ENCODE data around the gene SEC23B. TPM values are rescaled to one million over a fixed set of nuclear protein-coding genes. Genes with fewer than 3 reads are reported as not detected.

SEC23B gene
- total and polyA plus RNA-seq, 4 donors, result 12.8 to 54.3 (median 34.8) TPM

- Histone ChIP-seq H3K4me1 (ENCODE audit: control insufficient read depth in 4 of 4, insufficient read depth in 4 of 4, low read length in 3 of 4) (peaks cover 3 to 26% (median 20%) of the 10 kb centered on the region in 4 donors), H3K9ac (ENCODE audit: low read depth in 1 of 2, low read length in 2 of 2) (no peak overlapping the region), H3K4me3 (ENCODE audit: low read depth in 1 of 3, low read length in 3 of 3) (no peak overlapping the region), H3K9me3 (ENCODE audit: control insufficient read depth in 4 of 4, low read length in 3 of 4) (no peaks in the 10 kb centered on the region), H3K36me3 (ENCODE audit: control insufficient read depth in 4 of 4, insufficient read depth in 3 of 4, low read depth in 1 of 4, low read length in 3 of 4) (peaks cover 0 to 5% (median 2%) of the 10 kb centered on the region in 4 donors), H3K27ac (ENCODE audit: low read depth in 1 of 2, low read length in 2 of 2) (no peak overlapping the region), H3K27me3 (ENCODE audit: control insufficient read depth in 4 of 4, insufficient read depth in 4 of 4, low read length in 3 of 4) (no peaks in the 10 kb centered on the region)
- TF ChIP-seq JUND (IDR thresholded peaks at IDR 0.05) (no peak), YY1 (IDR thresholded peaks at IDR 0.05) (no peak), GABPA (IDR thresholded peaks at IDR 0.05 in 1 of 2, conservative IDR thresholded peaks at IDR 0.05 in 1 of 2) (no peak), TAF1 (conservative IDR thresholded peaks at IDR 0.05) (no peak), NR2F2 (IDR thresholded peaks at IDR 0.05) (no peak), MAX (IDR thresholded peaks at IDR 0.05) (no peak), ZBTB33 (IDR thresholded peaks at IDR 0.05) (no peak), EGR1 (IDR thresholded peaks at IDR 0.05; ENCODE audit: low read depth in 2 of 2) (no peak), CTCF (IDR thresholded peaks at IDR 0.05; ENCODE audit: low read depth, low read length, missing input control) (no peak), SP1 (IDR thresholded peaks at IDR 0.05) (no peak)
- WGBS, result 57% methylated on average over 6 of the region's 6 CpGs
- DNase-seq (ENCODE audit: low spot score), result no peak
Measured at GRCh38 chr20:18465536-18466200, 42.1 kb upstream of the SEC23B start.

- Histone ChIP-seq H3K27ac (ENCODE audit: low read depth in 1 of 2, low read length in 2 of 2) (peak overlapping the region in 1 of 2 donors; percentile 93), H3K27me3 (ENCODE audit: control insufficient read depth in 4 of 4, insufficient read depth in 4 of 4, low read length in 3 of 4) (no peaks in the 10 kb centered on the region), H3K9me3 (ENCODE audit: control insufficient read depth in 4 of 4, low read length in 3 of 4) (no peaks in the 10 kb centered on the region), H3K9ac (ENCODE audit: low read depth in 1 of 2, low read length in 2 of 2) (no peak overlapping the region), H3K36me3 (ENCODE audit: control insufficient read depth in 4 of 4, insufficient read depth in 3 of 4, low read depth in 1 of 4, low read length in 3 of 4) (peaks cover 0 to 5% (median 2%) of the 10 kb centered on the region in 4 donors), H3K4me3 (ENCODE audit: low read depth in 1 of 3, low read length in 3 of 3) (peak overlapping the region; percentile 79 to 96 (median 95)), H3K4me1 (ENCODE audit: control insufficient read depth in 4 of 4, insufficient read depth in 4 of 4, low read length in 3 of 4) (peaks cover 3 to 26% (median 20%) of the 10 kb centered on the region in 4 donors)
- DNase-seq (ENCODE audit: low spot score), result no peak
- no peak for TF ChIP-seq TAF1 (conservative IDR thresholded peaks at IDR 0.05)
- no peak for TF ChIP-seq REST (IDR thresholded peaks at IDR 0.05)
- TF ChIP-seq JUND (IDR thresholded peaks at IDR 0.05), result no peak
- no peak for TF ChIP-seq RXRA (IDR thresholded peaks at IDR 0.05)
- TF ChIP-seq FOXA2 (IDR thresholded peaks at IDR 0.05), result no peak
- no peak for TF ChIP-seq NR2F2 (IDR thresholded peaks at IDR 0.05)
- TF ChIP-seq ZBTB33 (IDR thresholded peaks at IDR 0.05), result no peak
- no peak for TF ChIP-seq GABPA (IDR thresholded peaks at IDR 0.05 in 1 of 2, conservative IDR thresholded peaks at IDR 0.05 in 1 of 2)
- TF ChIP-seq EGR1 (IDR thresholded peaks at IDR 0.05; ENCODE audit: low read depth in 2 of 2), result no peak
- no peak for TF ChIP-seq HNF4A (conservative IDR thresholded peaks at IDR 0.05)
- no peak for TF ChIP-seq SP1 (IDR thresholded peaks at IDR 0.05)
- no peak for TF ChIP-seq ATF3 (IDR thresholded peaks at IDR 0.05)
- TF ChIP-seq FOXA1 (IDR thresholded peaks at IDR 0.05), result no peak
- no peak for TF ChIP-seq RAD21 (IDR thresholded peaks at IDR 0.05)
- TF ChIP-seq CTCF (IDR thresholded peaks at IDR 0.05; ENCODE audit: low read depth, low read length, missing input control), result no peak
- TF ChIP-seq YY1 (IDR thresholded peaks at IDR 0.05), result no peak
- no peak for TF ChIP-seq HNF4G (IDR thresholded peaks at IDR 0.05)
- no peak for TF ChIP-seq MAX (IDR thresholded peaks at IDR 0.05)
- whole genome bisulfite sequencing, result 1% methylated on average over 15 of the region's 15 CpGs
Measured at GRCh38 chr20:18466574-18466893, 41.2 kb upstream of the SEC23B start.
